ENCODE results near the gene TCF15.
"Not testable (repeated sequence)": the region's sequence is repeated elsewhere in the genome, so short reads cannot be mapped to it uniquely, and the experiment has no call there.

The TCF15 gene

GRCh38 chr20:642013-642397 is 31.9 kb upstream of the TCF15 start:
- DNase-seq (ENCODE audit: low spot score), result not testable (repeated sequence)

GRCh38 chr20:641516-641875 is 31.4 kb upstream of the TCF15 start:
- DNase-seq (ENCODE audit: low spot score), result peak; percentile 57

- DNase-seq (ENCODE audit: low spot score), result no peak
Measured at GRCh38 chr20:640674-641515, 30.8 kb upstream of the TCF15 start.

GRCh38 chr20:638579-638978 is 28.5 kb upstream of the TCF15 start:
- no peak for DNase-seq (ENCODE audit: low spot score)

- no peak for DNase-seq (ENCODE audit: low spot score)
Measured at GRCh38 chr20:637559-637958, 27.4 kb upstream of the TCF15 start.

- DNase-seq (ENCODE audit: low spot score), result no peak
Measured at GRCh38 chr20:635893-636338, 25.8 kb upstream of the TCF15 start.

- DNase-seq (ENCODE audit: low spot score), result no peak
Measured at GRCh38 chr20:635028-635892, 25.2 kb upstream of the TCF15 start.

- DNase-seq (ENCODE audit: low spot score), result no peak
Measured at GRCh38 chr20:634148-634925, 24.2 kb upstream of the TCF15 start.

GRCh38 chr20:631101-631500 is 21.0 kb upstream of the TCF15 start:
- DNase-seq (ENCODE audit: low spot score), result no peak

- no peak for DNase-seq (ENCODE audit: low spot score)
Measured at GRCh38 chr20:626579-626978, 16.5 kb upstream of the TCF15 start.

GRCh38 chr20:625360-625932 is 15.3 kb upstream of the TCF15 start:
- DNase-seq (ENCODE audit: low spot score), result no peak

GRCh38 chr20:623704-624103 is 13.6 kb upstream of the TCF15 start:
- DNase-seq (ENCODE audit: low spot score), result no peak

- no peak for DNase-seq (ENCODE audit: low spot score)
Measured at GRCh38 chr20:623021-623420, 12.9 kb upstream of the TCF15 start.

- no peak for DNase-seq (ENCODE audit: low spot score)
Measured at GRCh38 chr20:622161-622560, 12.1 kb upstream of the TCF15 start.

GRCh38 chr20:621125-621756 is 11.1 kb upstream of the TCF15 start:
- no peak for DNase-seq (ENCODE audit: low spot score)

GRCh38 chr20:620246-620645 is 10.1 kb upstream of the TCF15 start:
- no peak for DNase-seq (ENCODE audit: low spot score)

GRCh38 chr20:618980-619379 is 8.9 kb upstream of the TCF15 start:
- DNase-seq (ENCODE audit: low spot score), result no peak

- no peak for DNase-seq (ENCODE audit: low spot score)
Measured at GRCh38 chr20:617934-618690, 8.0 kb upstream of the TCF15 start.

- no peak for DNase-seq (ENCODE audit: low spot score)
Measured at GRCh38 chr20:615514-615913, 5.4 kb upstream of the TCF15 start.

- no peak for DNase-seq (ENCODE audit: low spot score)
Measured at GRCh38 chr20:611843-612185, 1.7 kb upstream of the TCF15 start.

Data from iPS-NIHi11 (cell line).